GM12891 (cell line): ENCODE measurements around the gene CYP26B1.

Experiments
- PAX5 ChIP-seq: IDR thresholded peaks from 2 replicates; pipeline ENCODE4 v1.6.1; 2011; ENCODE audit warnings: low read length, moderate library complexity, mild to moderate bottlenecking; ENCODE audit not compliant: insufficient read depth, severe bottlenecking
- POLR2A ChIP-seq: IDR thresholded peaks from 2 replicates; pipeline ENCODE4 v1.6.1; 2011; ENCODE audit warnings: low read depth, low read length, control low read depth
- POLR2AphosphoS5 ChIP-seq: IDR thresholded peaks from 2 replicates; pipeline ENCODE4 v1.6.1; 2011; ENCODE audit warnings: low read depth, low read length, control low read depth
- POU2F2 ChIP-seq: IDR thresholded peaks from 2 replicates; pipeline ENCODE4 v1.6.1; 2011; ENCODE audit warnings: low read depth, mild to moderate bottlenecking, control low read depth, low read length, moderate library complexity
- SPI1 ChIP-seq: IDR thresholded peaks from 2 replicates; pipeline ENCODE4 v1.6.1; 2011; ENCODE audit warnings: low read depth, low read length, control low read depth
- TAF1 ChIP-seq: IDR thresholded peaks from 2 replicates; pipeline ENCODE4 v1.6.1; 2011; ENCODE audit warnings: low read depth, low read length, control low read depth

- TF ChIP-seq POLR2A (no peak), POLR2AphosphoS5 (no peak), TAF1 (no peak), POU2F2 (no peak), SPI1 (no peak), PAX5 (no peak)
Measured at GRCh38 chr2:72140621-72140960, 7.1 kb downstream of the CYP26B1 start.
